Stimulated activated naive CD8-positive, alpha-beta T cell treated with anti-CD3 and anti-CD28 coated beads, Interleukin-15, Interleukin-2, amounts not matched to agents 100 ng/mL and 50 ng/mL, for 24 hours (primary cell): ENCODE data around the gene CNOT8.
"Not testable (repeated sequence)": the region's sequence is repeated elsewhere in the genome, so short reads cannot be mapped to it uniquely, and the experiment has no call there.

Experiments used
- H3K27ac Mint-ChIP-seq: one replicate; pipeline ENCODE4 v1.8.0; 2021; ENCODE audit warnings: mild to moderate bottlenecking, mixed read lengths
- H3K27me3 Mint-ChIP-seq: one replicate; pipeline ENCODE4 v1.8.0; 2021; ENCODE audit warnings: mixed read lengths
- H3K36me3 Mint-ChIP-seq: one replicate; pipeline ENCODE4 v1.8.0; 2021; ENCODE audit warnings: low read depth, mixed read lengths
- H3K4me1 Mint-ChIP-seq: one replicate; pipeline ENCODE4 v1.8.0; 2021; ENCODE audit warnings: low read depth, mixed read lengths
- H3K4me3 Mint-ChIP-seq: one replicate; pipeline ENCODE4 v1.8.0; 2021; ENCODE audit warnings: mild to moderate bottlenecking, mixed read lengths
- H3K9me3 Mint-ChIP-seq: one replicate; pipeline ENCODE4 v1.8.0; 2021; ENCODE audit warnings: mixed read lengths

The CNOT8 gene

GRCh38 chr5:154858297-154858971 lies at the start of gene CNOT8:
TSS of gene CNOT8 (plus strand) at chr5:154858627. CDS start at chr5:154863279, 4,652 bp downstream.
- Mint-ChIP-seq H3K36me3 (peaks cover 20% of the 10 kb centered on the region), H3K9me3 (no peaks in the 10 kb centered on the region), H3K27me3 (no peaks in the 10 kb centered on the region), H3K27ac (peak within 1 kb of the TSS; percentile 99), H3K4me3 (peak within 1 kb of the TSS; percentile 100), H3K4me1 (peaks cover 48% of the 10 kb centered on the region)

GRCh38 chr5:154811239-154811638 lies 47.2 kb upstream of the CNOT8 start:
- Mint-ChIP-seq H3K27ac (no peak overlapping the region), H3K36me3 (peaks cover 82% of the 10 kb centered on the region), H3K27me3 (no peaks in the 10 kb centered on the region), H3K4me1 (peaks cover 29% of the 10 kb centered on the region), H3K4me3 (no peak overlapping the region), H3K9me3 (no peaks in the 10 kb centered on the region)

GRCh38 chr5:154811653-154812465 lies 46.6 kb upstream of the CNOT8 start:
- H3K9me3 Mint-ChIP-seq, result no peaks in the 10 kb centered on the region
- H3K27me3 Mint-ChIP-seq, result no peaks in the 10 kb centered on the region
- no peak overlapping the region for H3K4me3 Mint-ChIP-seq
- H3K4me1 Mint-ChIP-seq, result peaks cover 29% of the 10 kb centered on the region
- H3K27ac Mint-ChIP-seq, result peak overlapping the region; percentile 56
- H3K36me3 Mint-ChIP-seq, result peaks cover 82% of the 10 kb centered on the region

DNA sequence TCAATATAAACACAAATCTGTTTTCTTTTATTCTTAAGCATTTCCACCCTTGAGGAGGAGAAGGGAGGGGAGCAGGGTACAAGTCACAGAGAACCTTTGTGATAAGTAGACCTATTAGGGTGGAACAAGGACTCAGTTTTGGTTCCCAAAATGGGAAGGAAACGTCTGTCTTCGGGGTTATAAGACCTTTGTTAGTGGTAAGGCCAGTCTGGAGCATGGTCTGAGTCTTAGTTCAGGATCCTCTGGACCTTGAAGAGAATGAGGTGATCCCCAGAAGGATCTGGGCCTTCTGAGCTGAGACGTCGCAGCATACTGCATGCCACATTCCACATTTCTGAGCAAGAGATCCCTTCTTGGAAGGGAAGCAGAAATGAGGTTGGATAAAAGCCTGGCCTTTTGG lies 45.3 kb upstream of the CNOT8 start:
- Mint-ChIP-seq H3K4me1 (peaks cover 29% of the 10 kb centered on the region), H3K4me3 (no peak overlapping the region)

DNA sequence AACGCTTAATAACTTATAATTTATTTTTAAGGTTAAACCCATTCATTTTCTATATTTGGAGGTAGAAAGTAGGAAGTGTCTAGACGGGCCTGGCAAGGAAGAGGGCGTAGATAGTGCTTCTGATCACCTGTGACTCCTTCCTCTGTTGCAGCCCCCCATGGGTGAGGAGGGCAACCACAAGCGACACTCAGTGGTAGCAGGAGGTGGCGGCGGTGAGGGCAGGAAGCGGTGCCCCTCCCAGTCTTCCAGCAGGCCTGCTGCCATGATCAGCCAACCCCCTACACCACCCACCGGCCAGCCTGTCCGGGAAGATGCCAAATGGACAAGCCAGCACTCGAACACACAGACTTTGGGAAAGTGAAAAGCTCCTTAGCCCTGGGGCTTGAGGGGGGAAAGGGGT lies 44.7 kb upstream of the CNOT8 start:
- no peaks in the 10 kb centered on the region for H3K9me3 Mint-ChIP-seq
- H3K4me1 Mint-ChIP-seq, result peaks cover 31% of the 10 kb centered on the region
- H3K4me3 Mint-ChIP-seq, result no peak overlapping the region
- H3K27me3 Mint-ChIP-seq, result no peaks in the 10 kb centered on the region
- H3K27ac Mint-ChIP-seq, result peak overlapping the region; percentile 65
- peaks cover 81% of the 10 kb centered on the region for H3K36me3 Mint-ChIP-seq

More for the DNA sequence above, 45.3 kb upstream of the CNOT8 start:
- H3K27me3 Mint-ChIP-seq, result no peaks in the 10 kb centered on the region
- H3K27ac Mint-ChIP-seq, result peak overlapping the region; percentile 65
- no peaks in the 10 kb centered on the region for H3K9me3 Mint-ChIP-seq
- H3K36me3 Mint-ChIP-seq, result peaks cover 85% of the 10 kb centered on the region

- H3K27ac Mint-ChIP-seq, result peak overlapping the region; percentile 53
- H3K9me3 Mint-ChIP-seq, result no peaks in the 10 kb centered on the region
- H3K4me3 Mint-ChIP-seq, result no peak overlapping the region
- peaks cover 79% of the 10 kb centered on the region for H3K36me3 Mint-ChIP-seq
- H3K4me1 Mint-ChIP-seq, result peaks cover 39% of the 10 kb centered on the region
- H3K27me3 Mint-ChIP-seq, result no peaks in the 10 kb centered on the region
These were observed 43.4 kb upstream of the CNOT8 start for GRCh38 chr5:154815025-154815424.

DNA sequence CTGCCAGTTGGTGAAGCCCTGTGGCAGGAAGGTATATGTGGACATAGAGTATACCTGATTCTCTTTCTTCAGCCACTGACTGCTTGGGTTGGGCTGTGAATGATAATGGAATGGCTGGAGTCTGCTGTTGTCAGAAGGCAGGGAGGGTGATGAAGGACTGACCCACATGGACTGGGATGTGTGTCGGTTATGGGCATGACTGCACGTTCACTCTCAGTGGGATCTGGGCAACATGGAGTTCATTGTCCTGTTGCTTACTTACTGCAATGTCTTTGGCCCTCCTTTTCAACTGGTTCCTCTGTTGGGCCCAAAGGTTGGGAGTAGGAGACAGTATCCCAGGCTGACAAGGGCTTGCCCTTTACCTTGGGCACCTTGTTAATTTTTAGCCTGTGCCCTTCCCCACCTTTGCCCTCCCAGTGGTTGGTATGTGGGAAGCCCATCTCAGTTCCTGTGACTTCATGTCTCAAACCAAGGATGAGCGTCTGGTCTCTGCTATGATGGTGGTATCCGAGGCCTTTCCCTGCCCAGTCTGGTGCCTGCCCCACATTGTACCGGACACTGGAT lies 42.7 kb upstream of the CNOT8 start:
- Mint-ChIP-seq H3K36me3 (peaks cover 74% of the 10 kb centered on the region), H3K27ac (peak overlapping the region; percentile 49), H3K4me3 (no peak overlapping the region), H3K4me1 (peaks cover 39% of the 10 kb centered on the region), H3K9me3 (no peaks in the 10 kb centered on the region), H3K27me3 (no peaks in the 10 kb centered on the region)

GRCh38 chr5:154816891-154817492 lies 41.4 kb upstream of the CNOT8 start:
- Mint-ChIP-seq H3K36me3 (peaks cover 71% of the 10 kb centered on the region), H3K27me3 (no peaks in the 10 kb centered on the region), H3K4me3 (no peak overlapping the region), H3K9me3 (no peaks in the 10 kb centered on the region), H3K27ac (peak overlapping the region; percentile 34), H3K4me1 (peaks cover 28% of the 10 kb centered on the region)

GRCh38 chr5:154817815-154818214 lies 40.6 kb upstream of the CNOT8 start:
- Mint-ChIP-seq H3K27ac (no peak overlapping the region), H3K9me3 (no peaks in the 10 kb centered on the region), H3K27me3 (no peaks in the 10 kb centered on the region), H3K36me3 (peaks cover 68% of the 10 kb centered on the region), H3K4me3 (no peak overlapping the region), H3K4me1 (peaks cover 21% of the 10 kb centered on the region)

DNA sequence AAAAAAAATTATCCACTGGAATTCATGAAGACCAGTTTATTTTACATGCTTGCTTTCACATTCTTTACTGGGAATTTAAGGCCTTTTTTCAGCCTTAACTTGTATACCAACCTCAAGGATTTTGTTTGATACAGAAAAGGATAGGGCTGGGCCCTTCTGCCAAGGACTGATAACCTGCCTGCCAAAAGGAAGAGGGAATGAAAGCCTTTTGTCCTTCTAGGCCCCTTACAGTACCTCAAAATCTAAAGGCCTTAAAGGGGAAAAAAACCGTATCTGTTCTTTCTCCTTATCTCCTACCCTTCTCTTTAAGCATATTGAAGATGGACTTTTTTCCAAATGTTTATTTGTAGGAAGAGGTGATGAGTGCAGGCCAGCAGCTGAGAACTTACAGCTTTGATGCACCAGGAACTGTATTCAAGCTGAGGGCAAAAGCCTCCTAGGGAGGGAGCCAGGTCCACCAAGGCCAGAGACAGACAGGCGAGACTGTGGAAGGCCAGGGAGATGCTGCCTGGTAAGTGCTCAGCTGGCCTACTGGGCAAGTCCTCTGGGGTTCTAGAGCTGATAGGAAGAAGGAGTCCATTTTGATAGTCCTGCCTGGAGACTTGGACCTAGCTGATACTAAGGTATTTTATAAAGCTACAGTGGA lies 39.8 kb upstream of the CNOT8 start:
- no peak overlapping the region for H3K27ac Mint-ChIP-seq
- H3K4me3 Mint-ChIP-seq, result no peak overlapping the region
- peaks cover 66% of the 10 kb centered on the region for H3K36me3 Mint-ChIP-seq
- H3K4me1 Mint-ChIP-seq, result peaks cover 14% of the 10 kb centered on the region
- H3K9me3 Mint-ChIP-seq, result no peaks in the 10 kb centered on the region
- no peaks in the 10 kb centered on the region for H3K27me3 Mint-ChIP-seq

DNA sequence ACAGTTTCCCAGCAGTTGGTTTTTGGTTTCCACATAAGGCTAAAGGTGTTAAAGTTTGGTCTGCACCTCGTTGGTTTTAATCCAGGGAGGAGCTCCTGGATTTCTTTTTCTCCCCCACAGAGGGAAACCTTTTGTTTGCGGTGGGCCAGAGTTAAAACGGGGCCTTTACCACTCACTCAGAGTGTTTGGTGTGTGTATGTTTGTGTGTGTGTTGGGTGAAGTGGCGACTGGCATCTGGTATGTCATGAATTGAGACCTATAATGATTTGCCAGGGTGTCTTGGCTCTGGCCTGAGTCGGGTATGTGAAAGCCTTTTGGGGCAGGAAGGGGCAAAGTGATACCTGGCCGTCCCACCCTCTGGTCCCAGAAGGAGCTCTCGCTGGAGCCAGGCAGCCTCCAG lies 38.9 kb upstream of the CNOT8 start:
- no peaks in the 10 kb centered on the region for H3K9me3 Mint-ChIP-seq
- H3K27me3 Mint-ChIP-seq, result no peaks in the 10 kb centered on the region
- peaks cover 65% of the 10 kb centered on the region for H3K36me3 Mint-ChIP-seq
- no peak overlapping the region for H3K27ac Mint-ChIP-seq
- no peak overlapping the region for H3K4me3 Mint-ChIP-seq
- H3K4me1 Mint-ChIP-seq, result peaks cover 10% of the 10 kb centered on the region

DNA sequence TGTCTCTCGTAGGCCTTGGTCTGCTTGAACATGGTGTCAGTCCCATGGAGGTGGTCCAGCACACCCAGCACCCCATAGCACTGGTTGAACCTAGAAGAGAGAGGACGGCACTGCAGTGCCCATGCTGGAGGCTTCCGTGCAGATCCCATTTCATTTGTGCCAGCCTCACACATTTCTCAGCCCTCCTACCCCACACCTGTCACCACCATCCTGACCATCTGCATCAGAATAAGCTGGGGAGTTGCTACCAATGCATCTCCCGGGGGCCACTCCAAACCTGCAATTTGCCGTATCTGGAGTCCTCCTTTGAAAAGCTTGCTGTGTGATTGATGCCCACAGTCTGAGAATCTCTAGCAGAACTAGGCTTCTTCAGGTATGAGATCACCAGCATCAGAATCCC lies 38.0 kb upstream of the CNOT8 start:
- no peaks in the 10 kb centered on the region for H3K27me3 Mint-ChIP-seq
- peaks cover 10% of the 10 kb centered on the region for H3K4me1 Mint-ChIP-seq
- no peaks in the 10 kb centered on the region for H3K9me3 Mint-ChIP-seq
- H3K27ac Mint-ChIP-seq, result no peak overlapping the region
- H3K4me3 Mint-ChIP-seq, result no peak overlapping the region
- peaks cover 57% of the 10 kb centered on the region for H3K36me3 Mint-ChIP-seq

DNA sequence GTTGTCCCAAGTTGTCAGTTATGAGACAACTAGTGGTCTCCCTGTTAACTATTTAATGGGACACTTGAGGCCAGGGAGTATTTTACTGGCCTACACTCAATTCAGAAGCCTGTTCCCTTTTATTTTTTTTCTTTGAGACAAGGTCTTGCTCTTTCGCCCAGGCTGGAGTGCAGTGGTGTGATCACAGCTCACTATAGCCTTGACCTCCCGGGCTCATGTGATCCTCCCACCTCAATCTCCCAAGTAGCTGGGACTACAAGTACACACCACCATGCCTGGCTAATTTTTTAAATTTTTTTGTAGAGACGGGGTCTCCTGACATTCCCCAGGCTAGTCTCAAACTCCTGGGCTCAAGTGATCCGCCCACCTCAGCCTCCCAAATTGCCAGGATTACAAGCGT lies 35.5 kb upstream of the CNOT8 start:
- peaks cover 46% of the 10 kb centered on the region for H3K36me3 Mint-ChIP-seq
- not testable (repeated sequence) for H3K9me3 Mint-ChIP-seq, H3K4me3 Mint-ChIP-seq, H3K27me3 Mint-ChIP-seq, H3K27ac Mint-ChIP-seq
- peaks cover 28% of the 10 kb centered on the region for H3K4me1 Mint-ChIP-seq

- no peak overlapping the region for H3K4me3 Mint-ChIP-seq
- H3K4me1 Mint-ChIP-seq, result peaks cover 35% of the 10 kb centered on the region
- no peaks in the 10 kb centered on the region for H3K9me3 Mint-ChIP-seq
- H3K27ac Mint-ChIP-seq, result no peak overlapping the region
- H3K36me3 Mint-ChIP-seq, result peaks cover 48% of the 10 kb centered on the region
- H3K27me3 Mint-ChIP-seq, result no peaks in the 10 kb centered on the region
These were observed 34.8 kb upstream of the CNOT8 start for GRCh38 chr5:154823605-154824004.
